Tibial nerve (tissue), 3 donors: Measurements from ENCODE around the gene ZBTB20.

Experiments
- POLR2A ChIP-seq, 2 donors: fragments of 450-650 bp; IDR thresholded peaks; one replicate each; pipeline ENCODE4 v1.6.1; 2017; ENCODE audit warnings: antibody characterized with exemption in 2 of 2, mild to moderate bottlenecking in 2 of 2, moderate library complexity in 2 of 2
- TF ChIP-seq, protein P1 (sequence below), 5 experiments: fragments of 200-600 bp in 3 of 5; fragments of 450-650 bp in 2 of 5; sonication (generic) in 3 of 5; IDR thresholded peaks; one replicate each; pipeline ENCODE4 v1.5.1; 2016 to 2019; ENCODE audit warnings: antibody characterized with exemption in 5 of 5, mild to moderate bottlenecking in 3 of 5, moderate library complexity in 2 of 5

DNA sequence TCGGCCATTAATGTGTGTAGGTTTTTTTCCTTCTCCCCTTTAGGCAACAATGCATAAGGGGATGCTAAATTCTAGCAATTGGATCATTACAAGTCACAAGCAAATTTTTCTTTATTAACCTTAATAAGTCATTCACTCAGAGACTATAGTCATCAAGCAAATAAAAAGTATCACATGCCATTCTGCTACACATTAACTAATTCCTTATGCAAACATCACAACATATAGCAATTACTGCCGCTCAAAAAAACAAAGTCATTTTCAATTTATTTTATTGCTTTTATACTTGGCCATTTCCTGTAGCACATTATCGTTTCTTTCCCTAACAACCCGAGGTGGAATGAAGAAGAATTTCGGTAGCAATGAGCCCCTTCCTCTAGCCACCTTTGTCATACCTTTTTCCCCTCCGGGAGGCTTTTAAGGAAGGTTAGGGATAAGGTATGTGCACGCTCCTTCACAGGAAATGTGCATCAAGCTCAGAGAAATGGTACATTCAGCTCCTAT is 432.1 kb downstream of the ZBTB20 start:
- TF ChIP-seq POLR2A (IDR thresholded peaks at IDR 0.05) = no peak
- TF ChIP-seq, protein P1, sequence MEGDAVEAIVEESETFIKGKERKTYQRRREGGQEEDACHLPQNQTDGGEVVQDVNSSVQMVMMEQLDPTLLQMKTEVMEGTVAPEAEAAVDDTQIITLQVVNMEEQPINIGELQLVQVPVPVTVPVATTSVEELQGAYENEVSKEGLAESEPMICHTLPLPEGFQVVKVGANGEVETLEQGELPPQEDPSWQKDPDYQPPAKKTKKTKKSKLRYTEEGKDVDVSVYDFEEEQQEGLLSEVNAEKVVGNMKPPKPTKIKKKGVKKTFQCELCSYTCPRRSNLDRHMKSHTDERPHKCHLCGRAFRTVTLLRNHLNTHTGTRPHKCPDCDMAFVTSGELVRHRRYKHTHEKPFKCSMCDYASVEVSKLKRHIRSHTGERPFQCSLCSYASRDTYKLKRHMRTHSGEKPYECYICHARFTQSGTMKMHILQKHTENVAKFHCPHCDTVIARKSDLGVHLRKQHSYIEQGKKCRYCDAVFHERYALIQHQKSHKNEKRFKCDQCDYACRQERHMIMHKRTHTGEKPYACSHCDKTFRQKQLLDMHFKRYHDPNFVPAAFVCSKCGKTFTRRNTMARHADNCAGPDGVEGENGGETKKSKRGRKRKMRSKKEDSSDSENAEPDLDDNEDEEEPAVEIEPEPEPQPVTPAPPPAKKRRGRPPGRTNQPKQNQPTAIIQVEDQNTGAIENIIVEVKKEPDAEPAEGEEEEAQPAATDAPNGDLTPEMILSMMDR (IDR thresholded peaks at IDR 0.05) = no peak
